Caco-2 (cell line): ENCODE measurements around the gene BIRC3. TPM values are rescaled to one million over a fixed set of nuclear protein-coding genes. Genes with fewer than 3 reads are reported as not detected.

Experiments used
- BruUV-seq: library from RNA; stranded (reverse); fragments of 400-500 nt; replicated peaks from 2 replicates; lab custom pipeline; 2021; lab: Mats Ljungman, UMichigan
- CTCF ChIA-PET: fragments of 300-600 bp; sonication (Branson Sonifier 250); formaldehyde crosslinking; loops from one replicate; lab custom pipeline; 2022; ENCODE audit warnings: antibody characterized with exemption; lab: Charles Lee
- POLR2A ChIA-PET: fragments of 300-600 bp; sonication (Branson Sonifier 250); formaldehyde crosslinking; loops from one replicate; lab custom pipeline; 2022; ENCODE audit warnings: antibody characterized with exemption; lab: Charles Lee
- DNase-seq, 2 experiments: peaks; one replicate each; pipeline versions ENCODE4 v3.0.0 to v3.0.0-alpha.2; 2020 to 2022
- H3K27me3 ChIP-seq: replicated peaks from 2 replicates; pipeline ENCODE4 v1.6.0; 2011; ENCODE audit warnings: low read length; ENCODE audit not compliant: control insufficient read depth, insufficient read depth
- H3K36me3 ChIP-seq: 2 replicates; pipeline ENCODE4 v1.5.1; 2011; ENCODE audit warnings: low read length; ENCODE audit not compliant: control insufficient read depth, insufficient read depth
- H3K4me1 ChIP-seq: fragments of 250-450 bp; sonication (Bioruptor Pico); 2 replicates; pipeline ENCODE4 v1.5.1; 2020; ENCODE audit warnings: mild to moderate bottlenecking
- H3K4me3 ChIP-seq: 2 replicates; pipeline ENCODE4 v1.5.1; 2011; ENCODE audit warnings: low read depth, mild to moderate bottlenecking, control low read depth, low read length
- H3K9me3 ChIP-seq: fragments of 250-450 bp; sonication (Bioruptor Pico); 2 replicates; pipeline ENCODE4 v1.5.1; 2020; ENCODE audit warnings: mild to moderate bottlenecking, moderate library complexity
- H3K27ac Mint-ChIP-seq: one replicate; pipeline ENCODE4 v1.8.0; 2022; ENCODE audit warnings: mixed read lengths; ENCODE audit not compliant: unreplicated experiment
- H3K27me3 Mint-ChIP-seq: one replicate; pipeline ENCODE4 v1.8.0; 2022; ENCODE audit warnings: mixed read lengths; ENCODE audit not compliant: insufficient read depth, unreplicated experiment
- H3K36me3 Mint-ChIP-seq: one replicate; pipeline ENCODE4 v1.8.0; 2022; ENCODE audit warnings: mild to moderate bottlenecking, mixed read lengths; ENCODE audit not compliant: insufficient read depth, unreplicated experiment
- H3K4me1 Mint-ChIP-seq: one replicate; pipeline ENCODE4 v1.8.0; 2022; ENCODE audit warnings: low read depth, mixed read lengths; ENCODE audit not compliant: unreplicated experiment
- H3K4me3 Mint-ChIP-seq: one replicate; pipeline ENCODE4 v1.8.0; 2022; ENCODE audit warnings: mild to moderate bottlenecking, moderate library complexity, mixed read lengths; ENCODE audit not compliant: unreplicated experiment
- H3K9me3 Mint-ChIP-seq: one replicate; pipeline ENCODE4 v1.8.0; 2022; ENCODE audit warnings: mixed read lengths; ENCODE audit not compliant: unreplicated experiment
- intact Hi-C: fragments of 100-400 bp; cut with micrococcal nuclease; formaldehyde crosslinking; loops from one replicate; pipeline ENCODE4 v1.10.0; 2022; ENCODE audit not compliant: unreplicated experiment
- total RNA-seq: library from RNA; stranded (reverse); gene quantifications from 2 replicates; pipeline ENCODE4 v1.2.3, GENCODE V29; 2022
- TF ChIP-seq, protein P1 (sequence below), 2 experiments: fragments of 200-600 bp in 1 of 2; IDR thresholded peaks; 1 replicate in 1 of 2; 2 replicates in 1 of 2; pipeline versions ENCODE4 v1.5.1 to v1.8.0; 2011 to 2022; ENCODE audit warnings: antibody characterized with exemption in 1 of 2, control low read depth in 1 of 2, inconsistent platforms in 1 of 2, low read depth in 1 of 2, low read length in 1 of 2, mild to moderate bottlenecking in 1 of 2, moderate library complexity in 1 of 2; ENCODE audit not compliant: insufficient read depth in 1 of 2, severe bottlenecking in 1 of 2, unreplicated experiment in 1 of 2

The BIRC3 gene
- total RNA-seq, 1 experiment from 2014 or later: 1.4 TPM

DNA sequence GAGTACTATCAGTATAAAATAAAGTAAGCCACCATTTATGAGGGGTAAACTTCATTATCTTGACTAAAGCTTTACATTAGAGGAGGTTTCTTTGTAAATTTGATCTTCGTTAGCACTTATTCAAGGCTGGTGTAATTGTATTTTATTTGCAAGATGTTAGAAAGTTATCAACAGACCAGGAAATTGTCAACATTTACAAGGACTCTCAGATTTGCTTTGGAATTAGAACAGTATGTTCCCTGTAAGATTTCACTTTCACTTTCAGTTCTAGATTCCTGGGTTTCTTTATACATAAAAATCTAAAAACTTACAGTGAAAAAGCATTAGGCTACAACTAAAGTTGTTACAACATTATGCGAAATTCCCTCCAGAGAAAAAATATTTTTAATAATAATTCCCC is 4.6 kb upstream of the BIRC3 start:
- H3K27ac Mint-ChIP-seq: no peak overlapping the region
- H3K4me3 ChIP-seq: no peak overlapping the region

DNA sequence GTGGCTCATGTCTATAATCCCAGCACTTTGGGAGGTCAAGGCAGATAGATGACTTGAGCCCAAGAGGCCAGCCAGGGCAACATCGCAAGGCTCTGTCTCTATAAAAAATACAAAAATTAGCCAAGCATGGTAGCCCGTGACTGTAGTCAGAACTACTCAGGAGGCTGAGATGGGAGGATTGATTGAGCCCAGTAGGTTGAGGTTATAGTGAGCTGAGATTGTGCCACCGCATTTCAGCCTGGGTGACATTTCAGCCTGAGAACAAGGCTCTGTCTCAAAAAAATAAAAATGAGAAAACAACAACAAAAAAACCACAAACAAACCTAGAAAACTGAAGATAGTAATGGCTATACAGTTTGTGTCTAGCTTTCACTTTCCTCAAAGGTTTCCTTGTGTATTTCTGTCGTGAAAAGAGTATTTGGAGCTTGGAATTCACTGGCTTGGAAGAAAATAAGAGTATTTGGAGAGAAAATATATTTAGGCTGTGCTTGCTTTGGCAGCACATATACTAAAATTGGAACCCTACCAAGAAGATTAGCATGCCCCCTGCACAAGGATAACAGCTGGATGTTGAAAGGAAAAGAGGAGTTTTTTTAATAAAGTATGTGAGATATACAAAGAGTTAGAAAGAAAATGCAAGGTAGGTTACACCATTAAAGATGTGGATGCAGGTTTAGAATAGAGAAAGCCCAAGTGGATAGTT is 3.9 kb upstream of the BIRC3 start:
- CTCF ChIA-PET: no interaction called here
- Histone ChIP-seq H3K4me1 (peaks cover 12% of the 10 kb centered on the region), H3K9me3 (no peaks in the 10 kb centered on the region), H3K4me3 (no peak overlapping the region), H3K36me3 (no peaks in the 10 kb centered on the region), H3K27me3 (no peaks in the 10 kb centered on the region)
- no peak overlapping the region for H3K27ac Mint-ChIP-seq
- DNase-seq: no peak
- no TSS peak for BruUV-seq
- peaks cover 7% of the 10 kb centered on the region for H3K36me3 Mint-ChIP-seq
- H3K4me3 Mint-ChIP-seq: no peak overlapping the region
- TF ChIP-seq, protein P1, sequence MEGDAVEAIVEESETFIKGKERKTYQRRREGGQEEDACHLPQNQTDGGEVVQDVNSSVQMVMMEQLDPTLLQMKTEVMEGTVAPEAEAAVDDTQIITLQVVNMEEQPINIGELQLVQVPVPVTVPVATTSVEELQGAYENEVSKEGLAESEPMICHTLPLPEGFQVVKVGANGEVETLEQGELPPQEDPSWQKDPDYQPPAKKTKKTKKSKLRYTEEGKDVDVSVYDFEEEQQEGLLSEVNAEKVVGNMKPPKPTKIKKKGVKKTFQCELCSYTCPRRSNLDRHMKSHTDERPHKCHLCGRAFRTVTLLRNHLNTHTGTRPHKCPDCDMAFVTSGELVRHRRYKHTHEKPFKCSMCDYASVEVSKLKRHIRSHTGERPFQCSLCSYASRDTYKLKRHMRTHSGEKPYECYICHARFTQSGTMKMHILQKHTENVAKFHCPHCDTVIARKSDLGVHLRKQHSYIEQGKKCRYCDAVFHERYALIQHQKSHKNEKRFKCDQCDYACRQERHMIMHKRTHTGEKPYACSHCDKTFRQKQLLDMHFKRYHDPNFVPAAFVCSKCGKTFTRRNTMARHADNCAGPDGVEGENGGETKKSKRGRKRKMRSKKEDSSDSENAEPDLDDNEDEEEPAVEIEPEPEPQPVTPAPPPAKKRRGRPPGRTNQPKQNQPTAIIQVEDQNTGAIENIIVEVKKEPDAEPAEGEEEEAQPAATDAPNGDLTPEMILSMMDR (IDR thresholded peaks at IDR 0.05; ENCODE audit: insufficient read depth in 1 of 2, low read depth in 1 of 2, low read length in 1 of 2, severe bottlenecking in 1 of 2, unreplicated experiment in 1 of 2): no peak
- POLR2A ChIA-PET: no interaction called here
- intact Hi-C loops: no loop called here
- no peaks in the 10 kb centered on the region for H3K27me3 Mint-ChIP-seq
- H3K9me3 Mint-ChIP-seq: no peaks in the 10 kb centered on the region
- H3K4me1 Mint-ChIP-seq: peaks cover 15% of the 10 kb centered on the region

More for the DNA sequence above, 4.6 kb upstream of the BIRC3 start:
- Histone ChIP-seq H3K27me3 (no peaks in the 10 kb centered on the region), H3K9me3 (no peaks in the 10 kb centered on the region), H3K36me3 (no peaks in the 10 kb centered on the region), H3K4me1 (peaks cover 7% of the 10 kb centered on the region)
- H3K9me3 Mint-ChIP-seq: no peaks in the 10 kb centered on the region
- no peak for DNase-seq
- intact Hi-C loops: no loop called here
- ChIA-PET POLR2A (no interaction called here), CTCF (no interaction called here)
- peaks cover 7% of the 10 kb centered on the region for H3K36me3 Mint-ChIP-seq
- TF ChIP-seq, protein P1 (IDR thresholded peaks at IDR 0.05; ENCODE audit: insufficient read depth in 1 of 2, low read depth in 1 of 2, low read length in 1 of 2, severe bottlenecking in 1 of 2, unreplicated experiment in 1 of 2): no peak
- H3K27me3 Mint-ChIP-seq: no peaks in the 10 kb centered on the region
- no peak overlapping the region for H3K4me3 Mint-ChIP-seq
- no TSS peak for BruUV-seq
- peaks cover 13% of the 10 kb centered on the region for H3K4me1 Mint-ChIP-seq

DNA sequence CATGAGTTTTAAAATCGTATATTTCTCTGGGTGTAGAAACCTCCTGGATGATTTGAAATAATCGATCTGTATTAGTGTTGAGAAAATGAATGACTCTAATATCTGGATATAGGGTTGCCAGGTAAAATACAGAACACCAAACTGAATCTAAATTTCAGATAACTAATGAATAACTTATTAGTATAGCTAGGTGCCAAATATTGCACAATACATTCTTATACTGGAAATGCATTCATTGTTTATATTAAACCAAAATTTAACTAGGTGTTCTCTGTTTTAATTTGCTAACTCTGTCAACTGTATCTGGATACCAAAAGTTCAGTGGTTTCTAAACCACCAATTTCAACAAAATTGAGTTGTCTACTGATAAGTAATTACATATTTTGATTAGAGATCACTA is 2.5 kb upstream of the BIRC3 start:
- ChIA-PET POLR2A (no interaction called here), CTCF (no interaction called here)
- H3K27me3 ChIP-seq: no peaks in the 10 kb centered on the region
- no TSS peak for BruUV-seq
- peaks cover 7% of the 10 kb centered on the region for H3K36me3 Mint-ChIP-seq
- no peak for DNase-seq
- peaks cover 19% of the 10 kb centered on the region for H3K4me1 Mint-ChIP-seq
- no peaks in the 10 kb centered on the region for H3K9me3 Mint-ChIP-seq
- H3K4me1 ChIP-seq: peaks cover 12% of the 10 kb centered on the region
- no peak overlapping the region for H3K27ac Mint-ChIP-seq
- no peaks in the 10 kb centered on the region for H3K27me3 Mint-ChIP-seq
- no peak overlapping the region for H3K4me3 ChIP-seq
- H3K9me3 ChIP-seq: no peaks in the 10 kb centered on the region
- H3K36me3 ChIP-seq: no peaks in the 10 kb centered on the region
- H3K4me3 Mint-ChIP-seq: no peak overlapping the region
- TF ChIP-seq, protein P1 (IDR thresholded peaks at IDR 0.05; ENCODE audit: insufficient read depth in 1 of 2, low read depth in 1 of 2, low read length in 1 of 2, severe bottlenecking in 1 of 2, unreplicated experiment in 1 of 2): no peak
- intact Hi-C loops: no loop called here
